A549 (cell line): ENCODE measurements around the gene KAT6B.

ENCODE experiments used
- CHD2 ChIP-seq: fragments of 150-350 bp; IDR thresholded peaks from 2 replicates; pipeline ENCODE4 v1.6.1; 2014; ENCODE audit warnings: low read length; ENCODE audit not compliant: partially characterized antibody
- CTCF ChIP-seq: fragments of >200 bp; sonication (Bioruptor Twin); formaldehyde crosslinking; IDR thresholded peaks from 3 replicates; pipeline ENCODE4 v1.5.1; 2016
- ELK1 ChIP-seq: fragments of 150-350 bp; IDR thresholded peaks from 2 replicates; pipeline ENCODE4 v1.6.1; 2014; ENCODE audit warnings: low read depth, mild to moderate bottlenecking, low read length
- EP300 ChIP-seq, 2 experiments: fragments of >200 bp; sonication (Bioruptor Twin); formaldehyde crosslinking; IDR thresholded peaks; 2 replicates in 1 of 2; 3 replicates in 1 of 2; pipeline ENCODE4 v1.6.1; 2016 to 2017
- ESRRA ChIP-seq: fragments of 150-350 bp; IDR thresholded peaks from 2 replicates; pipeline ENCODE4 v1.6.1; 2014; ENCODE audit warnings: mild to moderate bottlenecking, low read length, borderline replicate concordance
- PBX3 ChIP-seq: IDR thresholded peaks from 2 replicates; pipeline ENCODE4 v1.6.1; 2012
- POLR2A ChIP-seq: IDR thresholded peaks from 2 replicates; pipeline ENCODE4 v1.6.1; 2012; ENCODE audit warnings: mild to moderate bottlenecking, low read length
- RAD21 ChIP-seq, 2 experiments: fragments of >200 bp in 1 of 2; sonication (Bioruptor Twin) in 1 of 2; formaldehyde crosslinking in 1 of 2; IDR thresholded peaks in 1 of 2; conservative IDR thresholded peaks in 1 of 2; 2 replicates in 1 of 2; 3 replicates in 1 of 2; pipeline ENCODE4 v1.6.1; 2012 to 2018; ENCODE audit warnings: inconsistent platforms in 1 of 2

GRCh38 chr10:74910976-74911350 is 84.6 kb downstream of the KAT6B start:
- TF ChIP-seq CTCF, result no peak
- TF ChIP-seq ELK1, result no peak
- no peak for TF ChIP-seq PBX3
- no peak for TF ChIP-seq CHD2
- TF ChIP-seq ESRRA, result no peak
- TF ChIP-seq POLR2A, result no peak
- TF ChIP-seq EP300 (IDR thresholded peaks at IDR 0.05), result no peak
- TF ChIP-seq RAD21 (conservative IDR thresholded peaks at IDR 0.05 in 1 of 2, IDR thresholded peaks at IDR 0.05 in 1 of 2), result no peak
